Stimulated activated CD8-positive, alpha-beta memory T cell treated with anti-CD3 and anti-CD28 coated beads, Interleukin-4, amount 100 ng/mL, for 4 hours (primary cell): Measurements from ENCODE around the gene LMTK3.

Experiments
- DNase-seq, 2 donors: peaks; one replicate each; pipeline ENCODE4 v3.0.0-alpha.2; 2020; ENCODE audit warnings: low read depth in 2 of 2, low spot score in 1 of 2

The LMTK3 gene

DNA sequence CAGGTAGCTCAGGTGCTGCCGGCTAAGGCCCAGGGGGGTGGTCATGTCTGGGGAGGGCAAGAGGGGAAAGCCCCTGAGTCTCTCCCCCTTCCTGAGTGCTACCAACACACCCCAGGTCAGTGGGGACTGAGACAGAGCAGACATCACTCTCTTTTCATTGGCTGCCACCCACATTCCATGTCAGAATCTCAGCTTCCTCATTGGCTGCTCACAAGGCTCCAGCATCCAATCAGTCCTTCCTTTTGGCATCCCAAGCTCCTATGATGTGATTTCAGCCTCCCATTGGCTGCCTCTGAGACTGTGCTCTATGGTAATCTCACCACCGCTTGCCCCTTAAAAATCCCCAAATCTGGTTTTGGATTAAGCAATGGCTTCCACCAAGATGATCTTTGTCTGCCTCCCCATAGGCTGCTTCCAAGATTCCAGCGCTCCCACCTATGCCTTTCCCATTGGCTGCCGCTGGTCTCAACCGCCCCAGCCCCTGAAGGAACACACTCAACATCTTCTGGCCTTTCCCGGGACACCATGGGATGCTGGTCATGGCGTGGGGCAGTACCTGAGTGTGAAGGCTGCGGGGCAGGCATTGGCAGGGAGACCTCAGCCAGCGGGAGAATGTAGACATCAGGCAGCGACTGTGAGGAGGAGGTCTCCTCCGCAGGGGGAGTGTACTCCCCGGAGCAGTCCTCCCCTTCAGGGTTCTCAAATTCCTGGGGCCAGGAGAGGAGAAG is 2.0 kb downstream of the LMTK3 start:
- DNase-seq: no peak

DNA sequence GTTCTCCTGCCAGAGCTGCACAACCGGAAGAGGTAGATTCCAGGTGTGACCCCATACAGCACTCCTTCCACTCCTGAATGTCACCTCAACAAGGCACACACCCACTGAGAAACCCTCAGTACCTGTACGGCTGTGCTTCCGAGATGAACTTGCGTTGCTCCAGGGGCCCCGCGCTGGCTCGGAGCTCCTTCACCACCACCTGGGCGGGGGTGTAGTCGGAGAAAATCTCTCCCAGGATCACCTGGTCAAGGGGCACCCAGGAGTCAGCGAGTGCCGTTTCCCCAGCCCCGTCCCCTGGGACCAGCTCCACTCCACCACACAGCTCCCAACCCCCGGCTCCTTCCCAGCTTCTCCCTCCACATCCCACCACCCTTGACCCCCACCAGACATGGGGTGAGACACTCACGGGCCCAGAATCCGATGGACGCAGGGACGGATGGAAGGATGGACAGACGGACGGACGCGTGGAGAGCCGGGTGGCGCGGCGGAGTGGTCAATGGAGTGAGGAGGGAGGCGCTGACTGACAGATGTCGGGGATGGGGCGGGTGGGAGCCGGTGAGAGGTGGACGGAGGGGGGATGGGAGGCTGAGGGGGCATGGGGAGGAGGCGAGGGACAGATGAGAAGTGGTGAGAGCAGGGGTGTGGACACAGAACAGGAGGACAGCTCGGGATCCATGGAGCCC is 2.8 kb downstream of the LMTK3 start:
- DNase-seq: no peak

DNA sequence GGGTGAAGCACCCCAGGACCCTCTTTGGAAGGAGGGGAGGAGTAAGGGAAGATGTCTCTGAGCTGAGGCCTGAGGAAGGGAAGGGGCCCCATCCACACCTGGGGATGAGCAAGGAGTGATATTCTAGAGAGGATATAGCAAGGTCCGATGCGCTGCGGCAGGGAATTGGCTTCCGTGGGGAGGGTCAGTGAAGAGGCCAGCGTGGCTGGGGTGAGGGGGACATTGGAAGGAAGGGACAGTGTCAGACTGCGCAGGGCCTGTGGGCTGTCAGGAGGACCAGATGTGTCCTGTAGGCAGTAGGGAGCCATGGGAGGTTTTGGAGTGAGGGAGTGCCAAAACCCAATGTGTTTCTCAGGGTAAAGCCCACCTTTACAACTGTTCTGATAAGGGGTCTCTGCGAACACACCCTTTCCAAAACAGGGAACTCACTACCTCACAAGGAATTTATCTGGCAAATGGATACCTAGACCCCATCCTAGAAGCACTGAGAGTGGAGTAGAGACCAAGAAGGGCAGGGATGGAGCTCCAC is 3.7 kb downstream of the LMTK3 start:
- no peak for DNase-seq

DNA sequence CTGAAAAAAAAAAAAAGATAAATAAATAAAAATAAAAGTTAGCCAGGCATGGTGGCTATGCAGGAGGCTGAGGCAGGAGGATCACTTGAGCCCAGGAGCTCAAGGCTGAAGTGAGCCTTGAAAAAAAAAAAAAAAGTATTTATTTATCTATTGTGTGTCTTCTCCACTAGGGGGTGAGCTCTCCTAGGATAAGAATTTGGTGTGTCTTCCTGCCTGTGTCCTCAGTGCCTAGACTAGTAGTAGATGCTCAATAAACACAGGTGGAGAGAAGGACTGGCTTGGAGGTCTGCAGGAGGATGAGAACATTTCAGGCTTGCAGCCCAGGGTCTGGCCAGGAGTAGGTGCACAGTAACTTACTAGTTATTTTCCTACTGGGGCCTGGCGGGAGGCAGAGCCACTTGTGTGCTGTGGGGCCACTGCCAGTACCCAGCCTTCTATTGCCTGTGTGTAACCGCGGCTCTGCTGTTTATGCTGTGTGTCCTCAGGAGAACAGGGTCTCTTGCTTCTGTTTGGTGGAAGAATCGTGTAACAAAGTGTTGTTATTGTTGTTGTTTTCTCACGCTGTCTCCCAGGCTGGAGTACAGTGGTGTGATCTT is 5.4 kb downstream of the LMTK3 start:
- no peak for DNase-seq

DNA sequence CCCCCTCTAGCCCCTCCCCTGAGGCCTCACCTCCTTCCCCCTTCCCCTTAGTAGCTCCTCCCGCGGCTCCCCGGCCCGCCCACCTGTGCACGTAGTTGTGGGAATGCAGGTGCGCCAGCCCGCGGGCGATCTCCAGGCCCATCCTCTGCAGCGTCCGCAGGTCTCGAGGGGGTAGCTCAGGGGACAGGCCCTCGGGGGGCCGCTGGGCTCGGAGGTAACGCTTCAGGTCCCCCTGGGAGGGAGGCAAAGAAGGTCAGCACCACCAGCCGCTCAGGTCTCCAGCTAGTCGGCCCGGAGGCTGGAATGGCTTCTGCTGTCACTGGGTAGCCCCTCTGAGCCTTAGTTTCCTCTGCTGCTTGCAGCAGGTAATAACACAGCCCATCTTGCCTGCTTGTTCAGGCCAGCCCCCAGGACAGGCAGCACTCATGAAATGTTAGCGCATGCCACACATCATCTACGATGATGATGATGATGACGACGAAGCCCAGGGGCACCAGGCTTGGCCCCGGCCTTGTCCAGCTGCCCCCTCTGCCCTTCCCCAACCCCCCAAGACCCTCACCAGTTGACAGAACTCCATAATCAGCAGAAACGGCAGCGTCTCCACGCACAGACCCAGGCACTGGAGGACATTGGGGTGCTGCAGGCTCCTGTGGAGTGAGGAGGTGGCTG is 9.2 kb downstream of the LMTK3 start:
- DNase-seq: no peak

DNA sequence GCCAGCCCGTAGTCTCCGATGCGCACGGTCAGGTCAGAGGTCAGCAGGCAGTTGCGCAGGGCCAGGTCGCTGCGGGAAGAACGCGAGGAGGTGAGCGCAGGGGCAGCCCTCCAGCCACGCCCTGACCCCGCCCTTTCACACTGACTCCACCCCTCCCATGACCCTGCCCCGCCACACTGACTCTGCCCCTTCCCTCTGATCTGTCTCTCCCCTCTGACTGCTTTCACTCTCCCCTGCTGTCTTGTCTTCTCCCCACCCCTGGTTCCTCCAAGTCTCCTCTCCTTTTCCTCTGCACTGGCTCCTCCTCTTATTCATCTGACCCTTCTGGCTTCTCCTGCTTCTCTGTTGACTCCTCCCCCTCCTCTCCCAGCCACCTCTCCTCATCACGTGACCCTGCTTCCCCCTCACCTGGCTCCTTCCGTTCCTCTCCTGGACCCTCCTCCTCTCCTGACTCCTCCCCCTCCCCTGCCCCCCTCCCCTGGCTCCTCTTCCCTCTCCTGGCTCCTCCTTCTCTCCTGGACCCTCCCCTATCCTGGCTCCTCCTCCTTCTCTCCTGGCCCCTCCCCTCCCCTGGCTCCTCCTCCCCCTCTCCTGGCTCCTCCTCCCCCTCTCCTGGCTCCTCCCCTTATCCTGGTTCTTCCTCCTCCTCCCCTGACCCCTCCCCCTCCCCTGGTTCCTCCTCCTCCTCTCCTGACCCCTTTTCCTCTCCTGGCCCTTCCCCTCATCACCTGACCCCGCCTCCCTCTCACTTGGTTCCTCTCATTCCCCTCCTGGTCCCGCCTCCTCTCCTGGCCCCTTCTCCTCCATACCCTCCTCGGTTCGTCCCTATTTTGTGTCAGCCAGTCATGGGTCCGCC is 9.9 kb downstream of the LMTK3 start:
- DNase-seq: no peak

DNA sequence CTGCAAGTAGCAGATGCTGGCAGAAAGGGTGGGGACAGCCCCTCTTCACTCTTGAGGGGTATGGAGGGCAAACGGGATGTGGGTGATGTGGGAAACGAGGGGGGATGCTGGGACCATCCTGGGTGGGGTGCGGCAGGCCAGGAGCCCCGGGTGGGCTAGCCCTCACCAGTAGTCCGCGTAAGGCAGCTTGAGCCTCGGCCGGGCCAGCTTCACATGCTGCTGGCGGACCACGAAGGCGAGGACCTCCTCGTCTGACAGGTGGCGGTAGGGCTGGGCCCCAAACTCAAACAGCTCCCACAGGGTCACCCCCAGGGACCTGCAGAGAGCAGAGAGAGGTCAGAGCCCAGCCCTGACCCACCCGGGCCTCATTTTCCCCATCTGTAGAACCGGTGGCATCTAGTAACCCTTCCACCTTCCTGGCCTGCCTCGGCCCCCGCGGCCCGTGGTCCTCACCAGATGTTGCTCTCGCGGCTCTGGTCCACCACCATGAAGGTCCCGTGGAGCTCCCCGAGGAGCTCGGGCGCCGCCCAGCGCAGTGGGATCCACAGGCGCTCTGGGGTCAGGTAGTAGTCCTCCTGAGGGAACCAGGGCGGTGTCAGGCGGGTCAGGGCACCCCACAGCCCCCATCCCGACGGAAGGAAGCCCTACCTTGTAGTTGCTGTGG is 10.7 kb downstream of the LMTK3 start:
- DNase-seq: no peak

DNA sequence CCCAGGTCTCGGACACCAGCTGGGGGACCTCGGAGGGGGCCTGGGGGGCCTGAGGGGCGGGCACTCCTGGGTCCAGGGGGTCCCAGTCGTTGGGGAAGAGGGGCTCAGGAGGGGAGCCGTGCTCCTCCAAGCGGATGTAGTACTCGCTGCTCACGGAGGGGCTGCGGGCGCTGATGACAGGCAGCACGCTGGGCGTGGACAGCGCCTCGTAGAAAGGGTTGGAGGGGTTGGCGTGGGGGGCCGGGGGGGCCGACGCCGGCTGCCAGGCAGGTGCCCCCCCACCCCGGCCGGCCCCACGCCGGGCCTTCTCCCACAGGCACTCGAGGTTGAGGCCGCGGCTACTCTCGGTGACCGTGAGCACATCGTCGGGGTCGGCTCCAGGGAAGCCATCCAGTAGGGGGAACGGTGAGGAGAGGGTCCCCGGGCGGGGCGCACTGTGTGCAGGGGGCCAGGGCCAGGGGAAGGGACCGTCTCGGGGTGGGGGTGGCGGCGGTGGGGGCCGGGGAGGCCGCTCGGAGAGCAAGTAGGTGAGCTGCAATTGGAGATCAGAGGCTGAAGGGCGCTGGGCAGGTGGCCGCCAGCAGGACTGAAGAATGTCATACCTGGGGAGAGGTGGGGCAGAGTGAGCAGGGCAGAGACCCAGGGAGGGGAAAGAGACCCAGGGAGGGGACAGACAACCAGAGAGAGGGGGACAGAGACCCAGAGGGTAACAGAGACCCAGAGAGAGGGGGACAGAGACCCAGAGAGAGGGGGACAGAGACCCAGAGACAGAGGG is 12.1 kb downstream of the LMTK3 start:
- no peak for DNase-seq

DNA sequence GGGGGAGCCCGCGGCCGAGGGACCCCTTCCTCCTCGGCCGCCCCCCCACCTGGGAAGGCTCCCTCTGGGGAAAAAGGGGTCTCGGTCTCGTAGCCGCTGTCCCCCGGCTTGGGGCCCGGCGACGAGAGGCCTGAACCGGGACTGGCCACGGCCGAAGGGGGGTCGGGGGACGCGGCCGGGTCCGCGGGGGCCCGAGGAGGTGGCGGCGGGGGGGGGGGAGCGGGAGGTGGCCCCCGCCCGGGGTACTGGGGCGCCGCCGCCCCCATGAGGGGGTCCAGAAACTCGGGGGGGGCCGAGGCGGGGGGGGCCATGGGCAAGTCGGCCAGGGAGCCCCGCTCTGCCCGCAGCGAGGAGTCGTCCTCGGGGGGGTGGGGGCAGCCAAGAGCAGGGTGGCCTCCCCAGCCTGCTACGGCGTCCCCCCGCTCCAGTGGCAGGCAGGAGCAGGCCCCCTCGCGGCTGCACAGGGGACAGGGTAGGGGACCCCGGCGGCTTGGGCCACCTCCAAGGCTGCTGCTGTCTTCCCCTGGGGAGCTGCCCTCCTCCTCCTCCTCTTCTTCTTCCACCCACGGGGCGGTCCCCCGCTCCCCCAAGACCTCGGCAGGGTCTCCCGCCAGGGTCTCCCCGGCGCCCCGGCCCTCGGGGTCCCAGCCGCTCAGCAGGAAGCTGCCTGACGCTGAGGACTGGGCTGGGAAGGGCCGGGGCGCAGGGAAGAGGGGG is 12.9 kb downstream of the LMTK3 start:
- DNase-seq: no peak

DNA sequence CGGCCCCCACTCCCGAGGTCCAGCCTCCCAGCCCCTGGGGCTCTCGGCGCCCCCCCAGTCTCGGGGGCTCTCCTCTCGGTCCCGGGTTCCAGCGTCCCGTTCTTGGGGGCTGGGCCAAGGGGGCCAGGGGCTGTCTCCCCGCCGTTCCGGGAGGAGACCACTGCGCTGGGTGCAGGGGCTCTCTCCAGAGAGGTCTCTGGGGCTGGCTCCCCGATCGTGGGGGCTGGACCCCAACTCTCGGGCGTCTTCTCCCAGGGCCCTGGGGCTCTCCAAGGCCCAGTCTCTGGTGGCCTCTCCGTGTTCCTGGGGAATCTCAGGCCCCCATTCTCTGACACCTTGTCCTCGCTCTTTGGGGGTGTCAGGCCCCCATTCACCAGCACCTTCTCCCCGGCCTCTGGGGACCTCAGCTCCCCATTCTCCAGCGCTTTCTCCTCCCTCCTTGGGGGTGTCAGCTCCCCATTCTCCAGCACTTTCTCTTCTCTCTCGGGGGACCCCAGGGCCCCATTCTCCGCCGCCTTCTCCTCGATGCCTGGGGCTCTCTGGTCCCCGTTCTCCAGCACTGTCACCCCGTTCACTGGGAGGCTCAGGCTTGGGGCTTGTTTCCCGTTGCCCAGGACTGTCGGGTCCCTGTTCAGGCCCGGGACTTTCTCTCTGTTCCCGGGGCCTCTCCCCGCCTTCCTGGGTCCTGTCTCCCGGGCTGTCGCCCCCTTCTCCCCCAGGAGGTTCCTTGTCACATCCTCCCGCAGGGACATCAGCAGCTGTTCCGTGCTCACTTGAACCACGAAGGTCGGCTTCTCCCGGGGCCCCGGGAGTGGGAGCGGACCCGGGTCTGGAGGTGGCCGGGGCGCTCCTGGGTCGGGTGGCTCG is 13.7 kb downstream of the LMTK3 start:
- no peak for DNase-seq

DNA sequence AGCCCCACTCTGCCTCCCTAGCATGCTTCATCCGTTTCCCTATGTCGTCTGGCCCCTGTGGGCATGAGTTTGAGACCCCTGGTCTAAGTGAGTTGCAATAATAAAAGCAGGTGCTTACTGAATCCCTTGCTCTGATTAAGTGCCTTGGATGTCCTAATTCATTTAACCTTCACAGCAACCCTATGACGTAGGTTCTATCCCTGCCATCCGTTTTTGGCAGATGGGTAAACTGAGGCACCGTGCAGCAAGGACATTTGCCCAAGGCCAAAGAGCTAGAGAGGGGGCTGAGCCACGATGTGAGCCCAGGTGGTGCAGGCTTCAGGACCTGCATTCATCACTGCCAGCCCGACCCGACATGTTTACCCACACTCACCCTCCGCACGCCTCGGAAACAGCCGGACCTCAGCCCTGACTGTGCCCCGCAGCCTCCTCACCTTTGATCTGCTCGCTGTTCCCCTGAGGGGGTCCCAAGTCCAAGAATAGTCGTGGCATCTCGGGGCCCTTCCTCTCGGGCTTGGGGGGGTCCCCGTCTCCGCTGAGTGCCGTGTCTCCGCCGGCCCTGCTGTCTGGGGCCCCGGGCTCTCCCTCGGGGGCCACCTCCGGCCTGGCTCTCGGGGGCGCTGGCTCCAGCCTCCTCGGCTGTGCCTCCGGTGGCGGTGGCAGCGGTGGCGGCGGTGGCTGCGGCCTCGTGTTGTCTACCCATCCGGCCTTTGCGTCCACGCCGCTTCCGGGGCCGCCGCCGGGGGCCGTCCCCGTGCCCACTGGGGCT is 14.5 kb downstream of the LMTK3 start:
- DNase-seq: no peak

DNA sequence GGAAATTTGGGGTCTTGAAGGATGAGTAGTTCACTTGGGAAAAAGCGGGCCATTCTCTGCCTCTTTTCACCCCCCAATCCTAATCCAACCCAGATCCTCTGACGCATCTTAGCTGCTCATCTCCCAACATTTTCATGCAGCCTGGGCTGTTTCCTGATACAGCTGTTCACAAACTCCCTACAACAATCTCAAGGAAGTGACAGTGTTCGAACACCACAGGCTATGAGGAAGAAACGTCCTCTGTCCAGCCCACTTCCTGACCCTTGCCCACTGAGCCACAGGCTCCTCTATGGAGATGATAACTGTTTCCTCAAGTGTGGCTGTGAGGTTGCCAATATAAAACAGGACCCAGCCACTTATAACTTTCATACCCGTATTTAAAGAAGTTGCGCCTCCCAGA is 16.2 kb downstream of the LMTK3 start:
- no peak for DNase-seq

DNA sequence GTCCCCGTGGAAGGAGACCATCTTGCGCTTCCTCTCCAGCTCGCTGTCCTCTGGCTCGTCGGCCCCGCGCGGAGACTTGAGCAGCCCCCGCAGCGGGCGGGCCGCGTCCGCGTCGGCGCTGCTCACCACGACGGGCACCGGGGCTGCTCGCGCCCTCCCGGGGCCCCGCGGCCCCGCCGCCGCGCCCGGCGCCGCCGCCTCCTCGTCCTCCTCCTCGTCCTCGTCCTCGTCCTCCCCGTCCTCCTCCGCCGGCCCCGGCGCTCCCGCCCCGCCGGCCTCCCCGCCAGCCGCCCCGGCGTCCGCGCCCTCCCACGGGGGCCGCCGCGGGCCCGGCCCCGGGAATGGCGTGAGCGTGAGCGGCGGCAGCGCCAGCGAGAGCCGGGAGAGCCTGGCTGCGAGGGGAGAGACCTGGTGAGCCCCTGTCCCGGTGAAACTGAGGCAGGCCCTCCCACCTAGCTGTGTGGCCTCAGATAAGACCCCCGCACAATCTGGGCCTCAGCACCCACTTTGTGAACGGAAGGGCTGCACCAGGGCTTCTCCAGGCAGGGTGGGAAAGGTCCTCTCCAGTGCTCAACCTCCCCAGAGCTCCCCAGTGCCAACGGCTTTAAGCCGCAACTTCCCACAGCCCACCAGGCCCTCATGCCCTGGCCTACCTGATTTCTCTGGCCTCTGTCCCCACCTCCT is 17.8 kb downstream of the LMTK3 start:
- DNase-seq: no peak

DNA sequence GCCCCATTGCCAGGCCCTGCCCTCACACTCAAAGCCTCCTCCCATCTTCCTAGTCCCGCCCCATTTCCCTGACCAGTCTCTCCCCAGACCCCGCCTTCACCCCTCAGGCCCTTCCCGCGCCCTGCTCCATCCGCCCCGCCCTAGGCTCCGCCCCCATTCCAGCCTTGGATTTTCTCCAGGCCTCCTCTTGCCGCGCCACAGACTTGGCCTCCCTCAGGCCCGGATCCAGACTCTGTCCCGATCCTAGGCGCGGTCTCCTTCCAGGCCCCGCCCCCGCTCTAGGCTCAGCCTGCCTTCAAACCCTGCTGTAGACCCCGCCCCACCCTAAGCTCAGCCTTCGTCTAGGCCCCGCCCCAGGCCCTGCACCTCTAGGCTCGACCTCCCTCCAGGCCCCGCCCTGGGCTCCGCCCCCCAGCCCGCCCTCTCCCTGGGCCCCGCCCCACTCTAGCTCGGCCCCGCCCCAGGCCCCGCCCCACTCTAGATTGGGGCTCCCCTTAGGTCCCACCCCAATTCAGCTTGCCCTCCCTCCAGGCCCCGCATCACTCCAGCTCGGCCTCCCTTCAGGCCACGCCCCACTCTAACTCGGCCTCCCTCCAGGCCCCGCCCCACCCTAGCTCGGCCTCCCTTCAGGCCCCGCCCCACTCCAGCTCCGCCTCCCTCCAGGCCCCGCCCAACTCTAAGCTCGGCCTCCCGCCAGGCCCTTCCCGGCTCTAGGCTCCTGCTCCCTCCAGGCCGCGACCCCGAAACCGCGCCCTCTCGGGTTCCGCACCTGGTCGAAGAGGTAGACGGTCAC is 18.5 kb downstream of the LMTK3 start:
- peak; percentile 49 to 55 for DNase-seq

DNA sequence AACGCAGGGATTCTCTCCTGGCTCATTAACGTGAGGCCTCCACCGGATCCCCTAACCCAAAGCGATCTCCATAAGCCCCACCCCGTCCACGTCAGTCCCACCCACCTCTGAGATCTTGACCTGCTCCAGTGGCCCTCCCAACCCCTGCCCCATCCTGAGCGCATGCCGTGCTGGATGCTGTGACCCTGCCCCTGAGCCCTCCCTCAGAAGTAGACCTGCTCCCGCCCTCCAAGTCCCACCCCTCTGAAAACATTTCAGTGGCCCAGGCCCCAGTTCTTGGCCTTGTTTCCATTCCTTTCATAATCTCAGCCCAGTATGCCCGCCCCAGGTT is 19.9 kb downstream of the LMTK3 start:
- DNase-seq: no peak
